ENCODE data around the gene ANAPC13. TPM values are rescaled to one million over a fixed set of nuclear protein-coding genes. Genes with fewer than 3 reads are reported as not detected.

ANAPC13 gene
- total and polyA plus RNA-seq, 10 of the 15 experiments (the other 5 are each of a cell fraction or from before 2014, with no cell fraction given): 34.9 to 139 (median 83.0) TPM

DNA sequence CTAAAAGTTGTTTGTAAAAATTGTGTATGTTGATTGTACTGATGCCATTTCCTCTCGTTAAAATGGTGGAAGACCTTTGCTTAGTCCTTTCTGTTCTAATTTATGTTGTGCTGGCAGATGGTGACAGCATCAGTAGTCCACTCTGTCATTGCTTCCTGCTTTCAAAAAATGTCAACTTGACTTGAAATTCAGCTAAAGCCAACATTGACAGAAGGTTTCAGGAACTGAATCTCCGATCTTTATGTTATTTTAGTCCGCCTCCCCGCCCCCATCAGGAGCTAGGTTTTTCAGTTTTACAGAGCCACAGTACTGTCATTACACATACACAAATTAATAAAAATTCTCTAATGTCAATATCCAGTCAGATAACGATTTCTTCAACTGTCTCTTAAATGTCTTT is 1.6 kb upstream of the ANAPC13 start (continued):
- no peak for TF ChIP-seq TCF3 (IDR thresholded peaks at IDR 0.05; ENCODE audit: borderline replicate concordance, insufficient read depth, low read depth, low read length)

DNA sequence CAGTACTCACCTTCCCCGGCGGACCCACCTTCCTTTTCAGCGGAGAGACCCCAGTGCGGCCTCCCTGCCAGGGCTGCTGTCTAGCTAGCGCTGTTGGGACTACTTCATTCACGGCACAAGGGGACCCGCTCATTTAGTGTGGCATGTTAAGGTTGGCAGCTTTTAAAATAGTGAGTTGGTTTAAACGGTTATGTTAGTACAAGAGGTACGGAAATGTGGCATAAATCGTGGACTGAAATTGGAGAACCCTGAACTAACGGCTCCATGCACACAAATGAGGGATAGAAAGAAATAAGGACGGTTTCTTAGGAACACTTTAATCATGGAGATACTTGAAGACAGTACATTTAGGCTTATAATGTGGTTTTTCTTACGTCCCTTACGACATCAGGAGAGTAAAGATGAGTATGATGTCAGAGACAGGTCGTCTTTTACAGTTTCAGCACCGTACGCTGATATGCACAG is 824 bp upstream of the ANAPC13 start:
- BruUV-seq (replicated peaks): no TSS peak
- H3K4me1 ChIP-seq (ENCODE audit: control insufficient read depth, insufficient read depth, low read length): peaks cover 6% of the 10 kb centered on the region
- H3K4me3 ChIP-seq: peak overlapping the region; percentile 82
- H3K9me3 ChIP-seq (replicated peaks; ENCODE audit: control insufficient read depth, insufficient read depth, low read length): no peaks in the 10 kb centered on the region
- intact Hi-C loops (cut with micrococcal nuclease; ENCODE audit: unreplicated experiment): loop anchor here (5.0 kb wide), 2 partner anchors 679 to 1764 kb away; partner anchors contain the start of genes NPHP3 and SRPRB
- SMC1A ChIA-PET (ENCODE audit: uncharacterized antibody, unreplicated experiment): interaction anchor here (0.6 to 1.4 kb wide), 3 partner anchors 18 to 238 kb away, joined by 3 to 4 read pairs (median 3); no protein-coding TSS in a partner anchor
- peak overlapping the region; percentile 99 for H3K9ac ChIP-seq (ENCODE audit: control insufficient read depth, insufficient read depth, low read length)
- DNase-seq (ENCODE audit: low read depth, low spot score) (no peak), ATAC-seq (peak; percentile 30), FAIRE-seq (no peak)
- TF ChIP-seq CREM (IDR thresholded peaks at IDR 0.05; ENCODE audit: low read depth) (peak; percentile 66), CREB1 (IDR thresholded peaks at IDR 0.05; ENCODE audit: low read depth) (peak; percentile 75; the same call in 1 of the 2 replicates), ASH2L (IDR thresholded peaks at IDR 0.05; ENCODE audit: borderline replicate concordance, low read depth) (0 out of 2 replicates have a peak, but pooled peaks have one; percentile 5), RUNX3 (IDR thresholded peaks at IDR 0.05; ENCODE audit: low read length) (no peak; the same call in 1 of the 2 replicates), SMARCA5 (IDR thresholded peaks at IDR 0.05) (no peak)
- WGBS (ENCODE audit: insufficient coverage, insufficient replicate concordance, low lambda C conversion rate, missing lambda C conversion rate): 2% methylated on average over 17 of the region's 17 CpGs
- no peaks in the 10 kb centered on the region for H3K27me3 ChIP-seq (replicated peaks in 1 of 2; ENCODE audit: control insufficient read depth in 2 of 2, insufficient read depth in 2 of 2, low read length in 1 of 2)
- CTCF ChIA-PET: interaction anchor here (0.9 to 6.7 kb wide), 4 partner anchors 8 to 27 kb away, joined by 3 to 69 read pairs (median 12); no protein-coding TSS in a partner anchor
- peak overlapping the region; percentile 82 for H3K4me2 ChIP-seq (ENCODE audit: control insufficient read depth, insufficient read depth)
- H3K27ac ChIP-seq (ENCODE audit: control insufficient read depth, insufficient read depth): peak overlapping the region; percentile 87
- peaks cover 55% of the 10 kb centered on the region for H3K79me2 ChIP-seq (ENCODE audit: control insufficient read depth, insufficient read depth, low read length)
- H3K36me3 ChIP-seq (ENCODE audit: control insufficient read depth in 2 of 2, insufficient read depth in 2 of 2, low read length in 1 of 2): peaks cover 0 to 4% of the 10 kb centered on the region in 2 experiments; a peak in 1 of 4 replicates
- peak overlapping the region; percentile 80 for H2AFZ ChIP-seq (ENCODE audit: control insufficient read depth, low read depth, low read length)
- POLR2A ChIA-PET: interaction anchor here (1.0 to 1.1 kb wide), 2 partner anchors 28 to 60 kb away, joined by 3 read pairs; no protein-coding TSS in a partner anchor
- in situ Hi-C loops (cut with MboI): loop anchor here (10.0 to 25.0 kb wide), 2 partner anchors 822 to 1024 kb away; partner anchors contain the start of gene TOPBP1
- no peaks in the 10 kb centered on the region for H4K20me1 ChIP-seq (ENCODE audit: control insufficient read depth, insufficient read depth)
- RAD21 ChIA-PET (ENCODE audit: unreplicated experiment): interaction anchor here (1.1 to 1.5 kb wide), 2 partner anchors 13 to 179 kb away, joined by 3 to 4 read pairs; no protein-coding TSS in a partner anchor
